Measurements from ENCODE around the gene ANKH. TPM values are rescaled to one million over a fixed set of nuclear protein-coding genes. Genes with fewer than 3 reads are reported as not detected.

Gene ANKH
- total RNA-seq, 2 donors from 2014 or later: 177 to 205 TPM

- H3K4me1 ChIP-seq (ENCODE audit: control insufficient read depth in 1 of 2, low read depth in 2 of 2): peaks cover 10 to 26% of the 10 kb centered on the region in 2 donors
- ATAC-seq (ENCODE audit: insufficient number of reproducible peaks, low FRiP score, low read depth) (peak; percentile 26), DNase-seq (ENCODE audit: low spot score) (peak; percentile 29)
- peak overlapping the region; percentile 90 for H3K4me3 ChIP-seq
- no peaks in the 10 kb centered on the region for H3K27me3 ChIP-seq (replicated peaks; ENCODE audit: insufficient read depth)
- H3K9me3 ChIP-seq: no peaks in the 10 kb centered on the region
- H3K27ac ChIP-seq: peak overlapping the region; percentile 87 to 92
- TF ChIP-seq CTCF (IDR thresholded peaks at IDR 0.05): peak; percentile 29
- no peaks in the 10 kb centered on the region for H3K36me3 ChIP-seq
Measured at GRCh38 chr5:14872070-14872989, 752 bp upstream of the ANKH start.

- H3K27ac ChIP-seq: peak overlapping the region; percentile 78 to 85
- H3K4me1 ChIP-seq (ENCODE audit: control insufficient read depth in 1 of 2, low read depth in 2 of 2): peaks cover 15 to 31% of the 10 kb centered on the region in 2 donors
- H3K27me3 ChIP-seq (replicated peaks; ENCODE audit: insufficient read depth): no peaks in the 10 kb centered on the region
- no peaks in the 10 kb centered on the region for H3K9me3 ChIP-seq
- no peak for TF ChIP-seq CTCF (IDR thresholded peaks at IDR 0.05)
- no peak for ATAC-seq (ENCODE audit: insufficient number of reproducible peaks, low FRiP score, low read depth)
- H3K36me3 ChIP-seq: no peaks in the 10 kb centered on the region
- DNase-seq (ENCODE audit: low spot score): no peak
- H3K4me3 ChIP-seq: peak overlapping the region; percentile 95
Measured at GRCh38 chr5:14870337-14871213, 1.0 kb downstream of the ANKH start.

- Histone ChIP-seq H3K4me1 (ENCODE audit: control insufficient read depth in 1 of 2, low read depth in 2 of 2) (peaks cover 19 to 37% of the 10 kb centered on the region in 2 donors), H3K36me3 (no peaks in the 10 kb centered on the region), H3K27ac (peak overlapping the region; percentile 60 to 78), H3K4me3 (peak overlapping the region; percentile 95), H3K27me3 (replicated peaks; ENCODE audit: insufficient read depth) (no peaks in the 10 kb centered on the region), H3K9me3 (no peaks in the 10 kb centered on the region)
- ATAC-seq (ENCODE audit: insufficient number of reproducible peaks, low FRiP score, low read depth) (no peak), DNase-seq (ENCODE audit: low spot score) (no peak)
- TF ChIP-seq CTCF (IDR thresholded peaks at IDR 0.05): no peak
Measured at GRCh38 chr5:14869668-14870164, 1.9 kb downstream of the ANKH start.

GRCh38 chr5:14869233-14869632 lies 2.3 kb downstream of the ANKH start:
- no peak for ATAC-seq (ENCODE audit: insufficient number of reproducible peaks, low FRiP score, low read depth)
- Histone ChIP-seq H3K27me3 (replicated peaks; ENCODE audit: insufficient read depth) (no peaks in the 10 kb centered on the region), H3K4me1 (ENCODE audit: control insufficient read depth in 1 of 2, low read depth in 2 of 2) (peaks cover 20 to 42% of the 10 kb centered on the region in 2 donors), H3K36me3 (no peaks in the 10 kb centered on the region), H3K4me3 (peak overlapping the region; percentile 95), H3K9me3 (no peaks in the 10 kb centered on the region), H3K27ac (peak overlapping the region; percentile 60 to 78)
- TF ChIP-seq CTCF (IDR thresholded peaks at IDR 0.05): no peak
- no peak for DNase-seq (ENCODE audit: low spot score)
